A549 (cell line): ENCODE results near the gene ELOVL5. TPM values are rescaled to one million over a fixed set of nuclear protein-coding genes. Genes with fewer than 3 reads are reported as not detected.

Source experiments
- ATAC-seq, 2 experiments: fragments of 200-7000 bp in 1 of 2; fragments of >200 bp in 1 of 2; cut with Nextera tagmentation in 1 of 2; cut with Tn5 transposase in 1 of 2; 3 replicates each; pipeline versions ENCODE4 v1.8.0 to v1.9.1; 2018 to 2020; ENCODE audit warnings: mild to moderate bottlenecking in 1 of 2, moderate library complexity in 1 of 2
- CTCF ChIA-PET: fragments of 300-600 bp; sonication (Branson Sonifier 250); formaldehyde crosslinking; extraction: SDS; loops from one replicate; lab custom pipeline; 2021; ENCODE audit warnings: antibody characterized with exemption, inconsistent platforms; lab: Yijun Ruan, JAX
- POLR2A ChIA-PET: fragments of 350-600 bp; formaldehyde crosslinking; extraction: SDS; loops from one replicate; lab custom pipeline; 2021; ENCODE audit warnings: antibody characterized with exemption, inconsistent platforms; lab: Yijun Ruan, JAX
- DNase-seq, 2 experiments: peaks; one replicate each; pipeline versions ENCODE4 v3.0.0 to v3.0.0-alpha.2; 2011 to 2016; ENCODE audit warnings: low read depth in 1 of 2, low spot score in 1 of 2
- FAIRE-seq: peaks from 2 replicates; lab custom pipeline; 2011; peaks lifted over from hg19 to GRCh38; lab: Jason Lieb, UNC
- H3K27ac ChIP-seq, 2 experiments: fragments of >200 bp; sonication (Bioruptor Twin); formaldehyde crosslinking; 3 replicates each; pipeline ENCODE4 v1.5.1; 2016 to 2017
- H3K4me1 ChIP-seq: fragments of >200 bp; sonication (Bioruptor Twin); formaldehyde crosslinking; 3 replicates; pipeline ENCODE4 v1.6.1; 2016
- H3K4me2 ChIP-seq: fragments of >200 bp; sonication (Bioruptor Twin); formaldehyde crosslinking; 3 replicates; pipeline ENCODE4 v1.6.1; 2016
- H3K4me3 ChIP-seq: fragments of >200 bp; sonication (Bioruptor Twin); formaldehyde crosslinking; 3 replicates; pipeline ENCODE4 v1.5.1; 2016
- H3K9me3 ChIP-seq: fragments of >200 bp; sonication (Bioruptor Twin); formaldehyde crosslinking; 3 replicates; pipeline ENCODE4 v1.6.1; 2016
- ATOH8 ChIP-seq: fragments of 250-450 bp; sonication (Bioruptor Pico); IDR thresholded peaks from 2 replicates; pipeline ENCODE4 v1.5.0; 2020; ENCODE audit warnings: low read depth, mild to moderate bottlenecking, moderate library complexity
- CBX8 ChIP-seq: fragments of 200-600 bp; sonication (generic); IDR thresholded peaks from 2 replicates; pipeline ENCODE4 v1.6.1; 2016
- CHD4 ChIP-seq: fragments of 200-600 bp; sonication (generic); IDR thresholded peaks from 2 replicates; pipeline ENCODE4 v1.6.1; 2016; ENCODE audit warnings: antibody characterized with exemption, mild to moderate bottlenecking, borderline replicate concordance
- CTCF ChIP-seq: fragments of >200 bp; sonication (Bioruptor Twin); formaldehyde crosslinking; IDR thresholded peaks from 3 replicates; pipeline ENCODE4 v1.5.1; 2016
- FOXS1 ChIP-seq: fragments of 250-450 bp; sonication (Bioruptor Pico); IDR thresholded peaks from 2 replicates; pipeline ENCODE4 v1.5.0; 2020; ENCODE audit warnings: mild to moderate bottlenecking, moderate library complexity
- HMGXB4 ChIP-seq: fragments of 250-450 bp; sonication (Bioruptor Pico); IDR thresholded peaks from 2 replicates; pipeline ENCODE4 v1.5.0; 2021; ENCODE audit warnings: mild to moderate bottlenecking, moderate library complexity, borderline replicate concordance
- JUN ChIP-seq, 2 experiments: fragments of >200 bp; sonication (Bioruptor Twin); formaldehyde crosslinking; IDR thresholded peaks; 2 replicates in 1 of 2; 3 replicates in 1 of 2; pipeline ENCODE4 v1.6.1; 2016 to 2017
- MYC ChIP-seq: IDR thresholded peaks from 2 replicates; pipeline ENCODE4 v1.6.1; 2012; ENCODE audit warnings: mild to moderate bottlenecking, inconsistent platforms, low read length, improper control_type of control experiment, borderline replicate concordance
- PBX3 ChIP-seq: IDR thresholded peaks from 2 replicates; pipeline ENCODE4 v1.6.1; 2012
- RFX5 ChIP-seq: fragments of 450-650 bp; IDR thresholded peaks from 2 replicates; pipeline ENCODE4 v1.7.1; 2014; ENCODE audit warnings: antibody characterized with exemption, mild to moderate bottlenecking, moderate library complexity
- SMC3 ChIP-seq: fragments of >200 bp; sonication (Bioruptor Twin); formaldehyde crosslinking; IDR thresholded peaks from 3 replicates; pipeline ENCODE4 v1.6.1; 2018; ENCODE audit warnings: inconsistent platforms
- TFCP2L1 ChIP-seq: fragments of 250-450 bp; sonication (Bioruptor Pico); IDR thresholded peaks from 2 replicates; pipeline ENCODE4 v1.5.0; 2021; ENCODE audit warnings: mild to moderate bottlenecking
- USF2 ChIP-seq: fragments of 450-650 bp; IDR thresholded peaks from 2 replicates; pipeline ENCODE4 v1.6.1; 2014; ENCODE audit warnings: antibody characterized with exemption
- ZNF302 ChIP-seq: fragments of 250-450 bp; sonication (Bioruptor Pico); IDR thresholded peaks from 2 replicates; pipeline ENCODE4 v1.9.0; 2021; ENCODE audit warnings: inconsistent platforms, mild to moderate bottlenecking, moderate library complexity
- WGBS: methylation state at CpG from one replicate; pipeline ENCODE4 v1.1.6; 2017; ENCODE audit errors: missing lambda C conversion rate; 5-methylcytosine and 5-hydroxymethylcytosine counted together
- polyA plus RNA-seq, 4 experiments: library from polyadenylated mRNA; depleted of rRNA in 3 of 4; stranded (reverse); fragments of >200 nt; fragmentation: RNase III in 1 of 4; extraction: RNeasy Plus Mini Kit Qiagen cat#74134 plus additional on column Dnase treatment in 1 of 4; gene quantifications; 2 replicates in 3 of 4; 3 replicates in 1 of 4; pipeline ENCODE4 v1.2.3, GENCODE V29; 2011 to 2017

ELOVL5 gene
- polyA plus RNA-seq, 2 of the 4 experiments (the other 2 are of a cell fraction), result 90.9 to 95.4 TPM

- no peaks in the 10 kb centered on the region for H3K9me3 ChIP-seq
- no peak overlapping the region for H3K27ac ChIP-seq
- H3K4me3 ChIP-seq, result no peak overlapping the region
- no peak overlapping the region for H3K4me2 ChIP-seq
- DNase-seq (no peak), FAIRE-seq (no peak), ATAC-seq (no peak)
- no peak for TF ChIP-seq MYC
- no peak for TF ChIP-seq CBX8
- TF ChIP-seq ATOH8 (CRISPR knock-in tag), result no peak
- TF ChIP-seq RFX5, result no peak
- TF ChIP-seq TFCP2L1 (CRISPR knock-in tag), result no peak
- no peak for TF ChIP-seq ZNF302 (CRISPR knock-in tag)
- ChIA-PET CTCF (no interaction called here), POLR2A (no interaction called here)
- peaks cover 15% of the 10 kb centered on the region for H3K4me1 ChIP-seq
- WGBS, result 93% methylated on average over 4 of the region's 4 CpGs
Observed at GRCh38 chr6:53366128-53366641, 17.4 kb upstream of the ELOVL5 start.

GRCh38 chr6:53363341-53364079, 14.8 kb upstream of the ELOVL5 start:
- Histone ChIP-seq H3K9me3 (no peaks in the 10 kb centered on the region), H3K4me1 (peaks cover 24% of the 10 kb centered on the region), H3K4me3 (no peak overlapping the region), H3K27ac (no peak overlapping the region; a peak in 1 of 6 replicates), H3K4me2 (no peak overlapping the region)
- FAIRE-seq (no peak), ATAC-seq (no peak), DNase-seq (no peak)
- 84% methylated on average over 7 of the region's 37 CpGs for WGBS
- CTCF ChIA-PET, result interaction anchor here (1.3 kb wide), 1 partner anchor 121 kb away, joined by 4 read pairs; no protein-coding TSS in a partner anchor
- TF ChIP-seq SMC3 (no peak), USF2 (no peak), JUN (IDR thresholded peaks at IDR 0.05) (no peak), TFCP2L1 (CRISPR knock-in tag) (no peak), CTCF (no peak), CHD4 (no peak), FOXS1 (CRISPR knock-in tag) (no peak), HMGXB4 (CRISPR knock-in tag) (no peak), PBX3 (no peak), RFX5 (no peak)
- POLR2A ChIA-PET, result interaction anchor here (0.6 kb wide), 1 partner anchor 368 kb away, joined by 3 read pairs; the partner anchor contains the start of gene GSTA4
